ENCODE measurements around the gene CCDC158.
"Not testable (repeated sequence)": the region's sequence is repeated elsewhere in the genome, so short reads cannot be mapped to it uniquely, and the experiment has no call there.

CCDC158 gene

DNA sequence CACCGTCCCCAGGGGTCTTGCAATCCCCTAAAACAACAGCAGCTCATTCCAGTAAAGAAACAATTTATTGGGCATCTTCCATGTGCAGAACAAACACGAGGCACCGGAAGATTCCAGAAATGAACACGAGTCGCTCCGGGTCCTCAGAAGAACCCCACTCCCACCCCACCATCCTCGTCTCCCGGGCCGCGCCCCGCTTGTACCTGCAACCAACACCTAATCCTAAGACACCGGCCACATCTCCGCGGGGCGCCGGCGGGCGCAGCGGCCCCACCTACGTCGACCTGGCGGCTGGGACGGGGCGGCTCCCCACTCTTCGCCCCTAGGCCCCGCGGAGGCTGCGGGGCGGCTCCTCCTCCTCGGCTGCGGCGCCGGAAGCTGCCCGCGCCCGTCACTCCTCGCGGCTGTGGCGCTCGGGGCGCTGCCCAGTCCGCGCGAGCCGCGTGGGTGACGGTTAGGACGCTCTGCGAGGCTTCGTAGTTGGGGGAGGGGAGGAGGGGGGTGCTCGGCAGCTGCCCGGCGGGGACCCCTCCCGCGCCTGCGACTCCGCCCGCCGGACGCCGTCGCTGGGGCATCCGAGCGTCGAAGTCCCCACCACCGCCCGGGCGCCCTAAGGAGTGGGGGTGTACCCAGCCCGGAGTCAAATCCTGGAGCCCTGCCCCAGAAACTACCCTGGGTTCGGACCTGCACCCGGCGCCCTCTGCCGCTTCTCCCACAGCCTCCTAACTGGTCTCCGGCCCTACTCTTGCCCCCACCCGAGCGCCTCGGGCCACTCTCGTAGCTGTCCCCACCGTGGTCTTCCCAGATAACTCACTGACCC is at the start of gene CCDC158:
Gene CCDC158, minus strand, starts transcription at position 380 of the 820 bp plus-strand sequence. CDS start 17,934 bp downstream, outside the sequence.
- no peak for DNase-seq

DNA sequence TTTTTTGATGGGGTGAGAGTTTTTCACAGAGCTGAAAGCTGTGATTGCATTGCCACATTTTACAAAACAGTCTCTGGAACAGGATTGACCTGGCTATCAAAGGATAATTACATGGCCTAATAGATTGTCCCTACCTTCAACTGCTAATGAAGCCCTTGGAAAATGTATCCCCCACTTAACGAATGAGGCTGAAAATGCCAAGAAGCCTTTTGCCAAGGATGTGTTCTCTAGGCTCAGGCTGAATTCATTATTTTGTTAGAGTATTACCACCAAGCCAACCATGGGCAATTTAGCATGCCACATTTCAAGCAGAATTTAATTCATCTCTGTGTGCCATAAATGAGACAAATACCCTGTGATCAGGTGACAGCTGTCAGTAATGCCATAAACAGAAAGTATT is 49.6 kb upstream of the CCDC158 start:
- DNase-seq: no peak

DNA sequence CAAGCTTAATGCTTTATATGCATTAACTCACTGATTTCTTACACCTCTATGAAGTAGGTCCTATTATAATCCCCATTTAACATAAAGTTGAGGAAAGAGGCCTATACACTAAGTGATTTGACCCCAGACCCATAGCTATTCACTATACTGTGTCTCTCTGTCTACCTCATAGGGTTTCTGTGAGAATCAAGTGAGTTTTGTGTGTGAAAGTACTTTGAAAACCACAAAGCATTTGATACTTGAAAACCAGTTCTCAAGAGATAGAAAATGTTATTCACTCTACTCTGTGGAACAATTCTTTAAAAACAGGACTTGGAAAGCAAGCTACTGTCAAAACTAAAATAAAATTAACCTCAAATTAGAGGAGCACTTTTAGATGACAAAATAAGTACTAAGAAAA is 49.1 kb upstream of the CCDC158 start:
- DNase-seq: no peak

DNA sequence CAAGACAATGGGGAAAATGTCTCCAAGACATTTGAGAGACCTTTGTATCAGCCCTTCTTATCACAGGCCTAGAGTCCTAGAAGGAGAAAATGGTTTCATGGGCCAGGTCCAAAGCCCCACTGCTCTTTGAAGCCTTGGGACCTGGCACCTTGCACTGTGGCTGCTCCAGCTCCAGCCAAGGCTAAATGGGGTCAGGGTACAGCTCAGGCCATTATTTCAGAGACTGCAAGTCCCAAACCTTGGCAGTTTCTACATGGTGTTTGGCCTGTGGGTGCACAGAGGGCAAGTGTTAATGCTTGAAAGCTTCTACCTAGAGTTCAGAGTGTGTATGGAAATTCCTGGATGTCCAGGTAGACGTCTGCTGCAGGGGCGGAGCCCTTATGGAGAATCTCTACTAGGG is 42.6 kb upstream of the CCDC158 start:
- no peak for DNase-seq

DNA sequence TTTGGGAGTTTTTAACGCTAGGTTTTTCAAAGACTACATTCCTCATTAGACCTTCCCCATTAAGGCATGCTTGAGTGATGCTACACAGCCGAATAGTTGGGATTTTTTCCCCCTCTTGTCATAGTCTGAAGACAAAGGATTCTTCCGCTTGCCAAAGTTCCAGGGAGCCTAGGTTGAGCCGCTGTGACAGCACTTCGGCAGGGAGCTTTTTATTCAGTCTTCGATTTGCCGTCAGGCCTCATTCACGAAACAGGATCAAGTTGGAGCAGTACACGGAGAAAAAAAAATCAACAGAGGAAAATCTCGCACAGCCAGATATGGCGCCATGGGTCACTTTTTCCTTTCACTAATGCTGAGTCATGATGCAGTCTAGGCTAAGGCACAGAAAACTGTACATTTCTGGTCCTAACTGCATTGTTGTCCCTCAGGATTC is 38.4 kb upstream of the CCDC158 start:
- DNase-seq: no peak

DNA sequence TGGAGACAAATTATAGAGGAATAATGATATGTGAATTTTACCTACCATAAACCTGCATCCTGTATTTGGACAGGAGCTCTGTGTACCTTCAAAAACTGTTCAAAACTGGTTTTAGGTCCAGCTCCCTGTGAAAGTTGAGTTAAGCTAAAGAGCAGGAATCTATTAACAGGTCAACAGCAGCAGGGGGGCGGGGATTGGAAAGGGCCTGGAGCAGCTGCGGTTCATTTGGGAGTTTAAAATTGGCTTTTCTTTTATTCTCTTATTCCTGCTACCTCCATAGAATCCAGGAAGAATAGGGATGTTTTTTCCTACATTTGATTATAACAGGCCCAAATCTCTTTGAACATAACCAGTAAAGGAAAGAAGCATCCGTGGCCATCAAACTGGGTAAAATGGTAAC is 37.9 kb upstream of the CCDC158 start:
- no peak for DNase-seq

DNA sequence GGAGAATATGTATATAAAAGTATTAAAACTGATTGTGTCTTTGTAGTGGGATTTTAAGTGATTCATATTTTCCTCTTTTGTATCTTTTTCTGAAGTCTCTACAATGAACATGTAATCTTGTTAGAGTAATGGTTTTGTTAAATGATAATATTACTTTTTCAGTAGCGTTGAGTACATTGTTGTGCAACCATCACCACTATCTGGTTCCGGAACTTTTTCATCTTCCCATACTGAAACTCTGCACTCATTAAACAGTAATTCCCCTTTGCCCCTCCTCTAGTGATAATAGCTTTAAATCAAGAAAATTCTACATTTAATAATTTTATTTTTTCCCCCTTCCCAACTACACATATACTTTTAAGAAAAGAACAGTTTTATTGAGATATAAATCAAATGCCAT is 37.4 kb upstream of the CCDC158 start:
- no peak for DNase-seq

DNA sequence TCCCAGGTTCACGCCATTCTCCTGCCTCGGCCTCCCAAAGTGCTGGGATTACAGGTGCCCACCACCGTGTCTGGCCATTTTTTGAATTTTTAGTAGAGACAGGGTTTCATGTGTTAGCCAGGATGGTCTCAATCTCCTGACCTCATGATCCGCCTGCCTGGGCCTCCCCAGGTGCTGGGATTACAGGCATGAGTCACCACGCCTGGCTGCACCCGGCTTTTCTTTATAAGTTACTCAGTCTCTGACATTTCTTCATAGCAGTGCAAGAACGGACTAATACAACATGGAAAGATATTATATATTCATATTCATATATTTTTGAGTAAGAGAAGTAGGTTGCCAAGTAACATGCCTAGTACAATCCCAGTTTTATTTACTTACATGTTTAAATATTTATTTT is 36.9 kb upstream of the CCDC158 start:
- no peak for DNase-seq

DNA sequence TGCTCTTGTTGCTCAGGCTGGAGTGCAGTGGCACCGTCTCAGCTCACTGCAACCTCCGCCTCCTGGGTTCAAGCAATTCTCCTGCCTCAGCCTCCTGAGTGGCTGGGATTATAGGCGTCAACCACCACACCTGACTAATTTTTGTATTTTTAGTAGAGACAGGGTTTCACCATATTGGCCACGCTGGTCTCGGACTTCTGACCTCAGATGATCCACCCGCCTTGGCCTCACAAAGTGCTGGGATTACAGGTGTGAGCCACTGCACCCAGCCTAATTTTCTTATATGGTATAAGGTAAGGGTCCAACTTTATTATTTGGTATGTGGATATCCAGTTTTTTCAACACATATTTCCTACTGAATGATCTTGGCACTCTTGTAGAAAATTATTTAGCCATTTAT is 33.1 kb upstream of the CCDC158 start:
- not testable (repeated sequence) for DNase-seq

DNA sequence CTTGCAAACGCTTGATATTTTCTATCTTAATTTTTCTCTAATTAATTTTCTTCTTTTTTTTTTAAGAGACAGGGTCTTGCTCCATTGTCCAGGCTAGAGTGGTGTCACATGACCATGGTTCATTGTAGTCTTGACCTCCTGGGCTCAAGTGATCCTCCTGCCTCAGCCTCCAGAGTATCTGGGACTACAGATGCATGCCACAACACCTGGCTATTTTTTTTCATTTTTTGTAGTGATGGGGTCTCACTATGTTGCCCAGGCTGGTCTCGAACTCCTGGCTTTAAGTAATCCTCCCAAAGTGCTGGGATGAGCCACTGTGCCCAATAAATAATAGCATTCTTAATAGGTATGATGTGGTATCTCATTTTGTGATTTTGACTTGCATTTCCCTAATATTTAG is 32.3 kb upstream of the CCDC158 start:
- DNase-seq: no peak

DNA sequence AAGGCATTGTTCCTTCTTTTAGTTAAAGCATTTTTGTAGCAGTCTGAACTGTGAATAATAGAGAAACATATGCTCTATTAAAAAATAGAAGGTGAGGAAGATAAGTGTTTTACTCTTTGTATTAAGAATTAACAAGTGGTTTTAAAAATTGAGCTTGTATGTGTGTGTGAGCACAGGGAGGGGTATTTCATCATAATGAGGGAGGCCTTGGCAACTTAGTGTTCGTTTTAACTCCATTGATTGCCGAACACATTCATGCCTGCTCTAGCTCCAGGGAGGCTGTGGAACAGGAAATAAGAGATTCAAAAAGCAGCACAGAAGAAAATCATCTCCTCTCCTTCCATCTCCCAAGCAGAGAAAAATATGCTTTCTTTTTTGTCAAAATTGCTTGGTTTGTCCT is 28.9 kb upstream of the CCDC158 start:
- DNase-seq: no peak

DNA sequence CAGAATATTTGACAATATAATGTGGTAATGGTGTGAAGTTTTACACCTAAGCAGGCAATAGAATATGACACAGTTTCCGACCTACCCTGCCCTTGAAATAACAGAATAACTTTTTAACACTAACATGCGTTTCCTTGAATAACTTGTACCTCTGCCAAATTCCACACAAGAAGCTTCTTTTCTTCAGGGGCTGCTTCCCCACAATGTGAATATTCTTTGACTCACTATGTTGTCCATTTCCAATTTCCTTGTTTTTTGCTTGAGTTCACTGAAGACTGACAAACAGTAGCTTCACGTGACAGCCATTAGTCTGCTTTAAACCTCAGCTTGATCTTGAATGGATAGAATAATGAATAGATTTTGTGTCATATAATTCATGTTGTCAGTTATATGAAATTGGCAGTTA is 28.4 kb upstream of the CCDC158 start:
- no peak for DNase-seq

DNA sequence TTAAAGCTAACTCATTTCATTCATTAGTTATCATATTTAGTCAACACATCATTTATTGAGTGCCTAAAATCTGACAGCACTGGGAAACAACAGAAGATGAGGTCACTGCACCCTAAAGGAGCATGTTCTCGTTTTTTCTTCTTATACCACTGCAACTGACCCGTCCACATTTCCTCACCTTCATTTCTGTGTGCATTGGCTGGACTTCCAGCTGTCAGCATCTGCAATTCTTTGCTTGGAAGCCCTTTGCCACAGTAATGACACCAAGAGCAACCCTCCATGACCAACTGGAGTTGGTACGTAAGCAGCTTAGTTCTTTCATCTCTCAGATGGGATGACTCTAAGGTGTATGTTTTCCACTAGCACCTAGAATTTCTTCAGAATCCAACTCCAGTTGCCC is 27.3 kb upstream of the CCDC158 start:
- no peak for DNase-seq

DNA sequence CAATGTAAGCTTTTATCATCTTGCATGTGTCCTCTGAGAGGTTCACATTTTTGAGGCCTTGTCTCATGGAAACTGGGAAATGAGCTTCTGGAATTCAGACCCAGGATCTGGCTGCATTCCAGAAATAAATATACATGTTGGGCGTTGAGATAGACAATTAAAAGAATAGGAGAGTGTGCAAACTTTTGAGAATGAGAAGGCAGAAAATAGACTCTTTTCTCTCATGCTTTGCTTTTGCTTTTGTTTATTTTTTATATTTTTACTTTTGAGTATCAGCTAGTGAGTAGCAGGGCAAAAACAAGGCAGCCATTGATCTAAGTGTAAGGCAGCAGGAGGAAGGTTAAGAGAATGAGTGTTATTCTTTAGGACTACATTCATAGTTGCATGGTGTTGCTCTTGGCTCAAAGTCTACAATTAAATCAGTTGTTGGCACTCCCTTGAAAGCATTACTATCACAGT is 26.5 kb upstream of the CCDC158 start:
- no peak for DNase-seq

DNA sequence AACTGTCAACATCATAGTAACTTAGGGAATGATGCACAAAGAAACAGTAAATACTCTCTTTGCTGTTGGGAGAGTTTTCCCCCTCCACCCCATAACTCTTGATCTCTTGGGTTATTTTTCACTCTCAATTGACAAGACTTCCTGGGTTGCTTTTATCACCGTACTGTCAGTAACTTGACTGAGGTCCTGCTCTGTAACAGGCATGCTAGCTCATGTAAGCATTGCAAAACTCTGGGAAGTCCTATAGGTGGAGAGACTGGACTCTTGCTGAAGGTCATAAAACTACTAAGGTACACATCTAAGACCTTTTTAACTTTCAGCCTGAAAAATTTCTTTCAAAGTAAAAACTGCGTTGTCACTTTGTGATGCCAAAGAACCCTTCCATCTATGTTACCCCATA is 25.0 kb upstream of the CCDC158 start:
- DNase-seq: no peak

DNA sequence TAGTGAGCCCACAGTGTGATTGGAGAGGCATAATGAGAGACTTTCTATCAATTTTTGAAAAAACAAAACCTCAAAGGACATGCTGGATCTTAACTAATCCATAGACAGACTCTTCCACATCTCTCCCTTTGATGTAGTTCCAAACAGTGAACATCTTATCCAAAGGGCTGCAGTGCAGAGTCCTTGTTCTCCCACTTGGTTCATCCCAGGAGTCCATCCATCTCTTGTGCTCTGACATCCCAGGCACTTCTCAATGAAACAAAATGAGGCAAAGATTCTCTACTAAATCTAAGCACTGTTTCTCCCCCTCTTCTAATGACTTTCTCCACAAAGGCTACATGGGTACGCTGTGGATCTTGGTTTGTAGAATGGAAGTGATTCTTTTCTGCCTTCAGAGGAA is 22.4 kb upstream of the CCDC158 start:
- DNase-seq: no peak

DNA sequence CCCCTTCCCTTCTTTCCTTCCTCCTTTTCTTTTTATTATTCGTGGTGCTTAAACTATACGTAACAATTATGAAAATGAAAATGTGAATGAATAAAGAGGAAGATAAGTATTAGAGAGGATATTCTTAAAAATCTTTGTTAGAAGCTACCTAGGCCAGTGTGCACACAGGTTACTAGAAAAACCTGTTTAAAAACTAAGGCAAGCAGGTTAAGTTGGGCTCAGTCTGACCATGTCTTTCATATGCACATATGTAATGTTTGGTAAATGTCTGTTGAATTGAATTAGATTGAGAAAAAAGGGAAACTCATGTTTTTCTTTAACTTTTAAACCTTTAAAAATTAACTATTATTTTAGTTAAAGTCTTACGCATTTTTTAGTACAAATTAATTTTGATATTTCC is 21.9 kb upstream of the CCDC158 start:
- DNase-seq: no peak

DNA sequence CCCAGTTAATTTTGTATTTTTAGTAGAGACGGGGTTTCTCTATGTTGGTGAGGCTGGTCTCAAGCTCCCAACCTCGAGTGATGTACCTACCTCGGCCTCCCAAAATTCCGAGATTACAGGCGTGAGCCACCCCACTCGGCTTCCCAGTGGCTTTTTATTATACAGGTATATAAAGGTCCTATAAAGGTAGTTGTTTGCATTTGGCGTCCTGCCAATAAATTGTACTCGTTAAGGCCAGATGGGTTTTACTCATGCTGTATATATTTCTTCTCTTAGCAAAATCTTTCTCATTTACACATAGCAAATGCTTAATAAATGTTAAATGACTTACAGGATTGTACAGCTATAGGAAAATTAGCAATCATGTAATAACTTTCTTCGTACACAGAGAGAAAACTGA is 20.9 kb upstream of the CCDC158 start:
- no peak for DNase-seq

DNA sequence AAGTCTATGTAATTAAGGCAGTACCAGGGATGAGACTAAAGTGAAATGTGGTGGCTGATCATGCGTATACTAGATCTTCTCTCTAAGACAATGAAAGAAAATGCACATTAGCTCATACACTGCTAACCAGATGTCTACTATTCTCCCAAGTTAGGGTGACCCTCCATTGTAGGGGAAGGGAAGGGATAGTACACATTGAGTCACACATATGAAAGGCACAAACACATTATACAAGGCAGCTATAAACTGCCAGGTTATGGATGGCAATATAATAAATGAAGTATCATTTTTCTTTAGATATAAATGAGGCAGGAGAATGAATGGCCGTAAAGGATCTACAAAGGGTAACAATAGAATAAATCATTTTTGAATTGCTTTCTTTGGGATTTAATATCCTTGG is 18.6 kb upstream of the CCDC158 start:
- no peak for DNase-seq

DNA sequence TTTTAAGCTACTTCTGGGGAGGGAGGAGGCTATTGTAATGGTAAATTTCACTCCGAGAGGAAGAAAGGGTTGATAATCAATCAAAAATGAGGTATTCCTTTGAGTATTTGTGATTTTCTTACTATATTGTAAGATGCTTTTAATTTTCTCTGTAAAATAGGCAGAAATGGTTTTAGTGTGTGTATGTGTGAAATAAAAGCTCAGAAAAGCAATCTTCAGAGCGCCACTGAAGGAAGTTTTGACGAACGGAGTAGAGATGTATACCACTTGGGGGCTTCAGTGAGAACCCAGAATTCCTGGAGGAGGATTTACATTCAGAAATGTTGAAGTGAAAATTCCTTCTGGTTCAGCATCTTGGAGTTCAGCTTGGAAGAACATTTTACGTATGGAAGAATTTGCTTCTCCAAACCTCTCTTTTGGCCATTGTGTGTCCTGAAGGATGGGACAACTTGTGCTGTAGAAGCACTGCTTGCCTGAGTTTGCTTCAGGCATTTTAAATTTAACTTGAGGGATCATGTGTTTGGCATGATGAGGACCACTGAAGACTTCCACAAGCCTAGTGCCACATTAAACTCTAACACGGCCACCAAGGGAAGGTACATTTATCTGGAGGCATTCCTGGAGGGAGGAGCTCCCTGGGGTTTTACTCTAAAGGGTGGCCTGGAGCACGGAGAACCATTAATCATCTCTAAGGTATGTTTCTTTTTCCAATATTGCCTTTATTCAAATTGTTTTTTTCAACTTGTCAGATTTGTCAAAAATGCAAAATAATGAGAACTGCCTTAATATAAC is 14.8 kb upstream of the CCDC158 start:
- no peak for DNase-seq

DNA sequence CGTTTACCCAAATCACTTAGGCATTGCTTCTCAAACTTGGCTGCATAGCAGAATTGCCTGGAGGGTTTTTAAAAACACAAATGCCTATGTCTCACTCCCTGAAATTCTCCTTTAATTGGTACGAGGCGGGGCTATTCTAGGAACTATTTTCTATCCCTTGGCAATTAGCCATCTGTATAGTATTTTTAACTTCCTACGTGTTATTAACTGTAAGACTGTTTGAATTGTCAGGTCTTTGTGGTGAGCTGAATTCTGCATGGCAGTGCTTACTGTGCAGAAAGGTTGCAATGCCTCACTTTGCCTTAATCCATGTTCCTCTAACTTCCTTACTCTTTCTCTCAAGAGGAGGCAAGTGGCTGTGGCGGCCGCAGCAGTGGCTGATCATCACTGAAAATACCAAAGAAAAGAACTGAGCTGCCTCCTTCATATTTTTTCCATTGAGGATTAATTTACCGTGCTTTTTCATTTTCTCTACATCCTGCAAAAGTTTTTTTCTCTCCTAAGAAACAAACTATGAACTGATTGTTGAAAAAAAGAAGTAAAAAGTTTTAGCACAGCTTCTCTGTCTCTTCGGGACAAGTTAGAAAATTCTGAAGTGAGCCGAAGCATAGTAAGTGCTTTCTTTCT is 14.1 kb upstream of the CCDC158 start, which contains the start of gene SHROOM3:
Gene SHROOM3, plus strand, starts transcription at position 329 of the 627 bp plus-strand sequence. CDS start 824 bp downstream, outside the sequence.
- DNase-seq: no peak

DNA sequence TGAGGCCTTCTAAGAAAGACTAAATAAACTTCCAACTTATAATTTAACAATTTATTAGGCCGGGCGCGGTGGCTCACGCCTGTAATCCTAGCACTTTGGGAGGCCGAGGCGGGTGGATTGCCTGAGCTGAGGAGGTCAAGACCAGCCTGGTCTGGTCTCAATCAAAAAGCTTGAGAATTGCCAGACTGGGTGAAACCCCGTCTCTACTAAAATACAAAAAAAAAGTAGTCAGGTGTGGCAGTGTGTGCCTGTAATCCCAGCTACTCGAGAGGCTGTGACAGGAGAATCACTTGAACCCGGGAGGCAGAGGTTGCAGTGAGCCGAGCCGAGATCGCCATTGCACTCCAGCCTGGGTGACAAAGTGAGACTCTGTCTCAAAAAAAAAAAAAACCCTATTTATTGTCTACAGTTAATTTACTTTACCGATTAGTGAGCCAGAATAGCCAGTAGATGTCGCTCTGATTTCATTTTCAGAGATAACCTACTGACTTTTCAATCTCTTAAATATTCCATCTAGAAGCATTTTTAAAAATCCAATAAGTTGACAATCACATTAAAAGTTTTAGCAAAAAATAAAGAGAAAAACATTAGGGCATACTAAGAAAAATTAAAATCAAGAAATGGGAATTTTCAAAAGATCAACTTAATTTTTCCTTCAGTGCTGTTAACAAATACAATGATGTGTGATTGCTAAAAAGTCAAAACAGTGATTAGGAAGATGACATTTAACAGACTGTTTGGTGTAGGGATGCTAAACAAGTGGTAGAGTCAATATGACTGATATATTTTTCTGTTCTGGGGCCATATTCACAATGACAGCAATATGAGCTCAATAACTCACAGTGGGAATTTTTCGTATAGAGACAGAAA is 9.8 kb upstream of the CCDC158 start:
- no peak for DNase-seq

DNA sequence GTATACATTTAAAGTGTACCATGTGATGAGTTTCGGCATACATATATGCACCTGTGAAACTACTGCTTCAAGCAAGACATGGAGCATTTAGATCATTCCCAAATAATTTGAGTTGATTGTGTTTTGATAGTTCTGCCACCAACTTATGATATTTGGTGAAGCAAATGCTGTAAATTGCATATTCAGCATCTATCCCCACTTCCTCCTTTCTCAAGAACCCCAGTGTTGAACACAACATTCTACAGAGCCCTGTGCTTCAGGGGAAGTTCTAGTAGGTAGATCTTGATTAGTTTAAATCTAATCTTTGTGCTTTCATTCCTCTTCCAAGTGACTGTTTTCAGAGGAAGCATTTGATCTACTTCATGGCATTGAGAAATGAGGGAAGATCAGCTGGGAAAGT is 8.7 kb upstream of the CCDC158 start:
- DNase-seq: no peak

All from stimulated activated CD4-positive, alpha-beta T cell treated with anti-CD3 and anti-CD28 coated beads, Interleukin-12 subunit alpha, Interleukin-12 subunit beta, amount 100 ng/mL, for 4 hours (primary cell).